Endodermal cell (in vitro differentiated cells): ENCODE results near the gene EXOSC9. TPM values are rescaled to one million over a fixed set of nuclear protein-coding genes. Genes with fewer than 3 reads are reported as not detected.

ENCODE experiments used
- DNase-seq: peaks from one replicate; pipeline ENCODE4 v3.0.0-alpha.2; 2017
- H3K27ac ChIP-seq: 2 replicates; pipeline ENCODE4 v1.5.1; 2013; ENCODE audit warnings: mild to moderate bottlenecking, low read depth, low read length, moderate library complexity
- H3K27me3 ChIP-seq: 2 replicates; pipeline ENCODE4 v1.6.1; 2013; ENCODE audit warnings: mild to moderate bottlenecking, low read length, moderate library complexity; ENCODE audit not compliant: insufficient read depth, control insufficient read depth, poor library complexity, severe bottlenecking
- H3K36me3 ChIP-seq: 2 replicates; pipeline ENCODE4 v1.7.0; 2013; ENCODE audit warnings: mild to moderate bottlenecking, low read length, moderate library complexity; ENCODE audit not compliant: control insufficient read depth, insufficient read depth
- H3K4me1 ChIP-seq: one replicate; pipeline ENCODE4 v1.7.0; 2013; ENCODE audit warnings: low read length; ENCODE audit not compliant: control insufficient read depth, insufficient read depth
- H3K4me3 ChIP-seq: 2 replicates; pipeline ENCODE4 v1.5.1; 2013; ENCODE audit warnings: mild to moderate bottlenecking, low read length, moderate library complexity
- H3K9ac ChIP-seq: 2 replicates; pipeline ENCODE4 v1.6.1; 2013; ENCODE audit warnings: mild to moderate bottlenecking, low read length, moderate library complexity; ENCODE audit not compliant: poor library complexity, severe bottlenecking; ENCODE audit errors: extremely low read depth
- H3K9me3 ChIP-seq: 2 replicates; pipeline ENCODE4 v1.6.1; 2013; ENCODE audit warnings: mild to moderate bottlenecking, low read length, moderate library complexity; ENCODE audit not compliant: control insufficient read depth
- H3K27ac Mint-ChIP-seq: 2 replicates; pipeline ENCODE4 v1.8.0; 2020; ENCODE audit warnings: mixed read lengths
- H3K27me3 Mint-ChIP-seq: 2 replicates; pipeline ENCODE4 v1.8.0; 2021; ENCODE audit warnings: mild to moderate bottlenecking, mixed read lengths; ENCODE audit not compliant: insufficient read depth
- H3K36me3 Mint-ChIP-seq: 2 replicates; pipeline ENCODE4 v1.8.0; 2020; ENCODE audit warnings: low read depth, mixed read lengths
- H3K4me1 Mint-ChIP-seq: 2 replicates; pipeline ENCODE4 v1.8.0; 2020; ENCODE audit warnings: mixed read lengths
- H3K4me3 Mint-ChIP-seq: 2 replicates; pipeline ENCODE4 v1.8.0; 2020; ENCODE audit warnings: mild to moderate bottlenecking, moderate library complexity, mixed read lengths
- H3K9me3 Mint-ChIP-seq: 2 replicates; pipeline ENCODE4 v1.8.0; 2020; ENCODE audit warnings: mild to moderate bottlenecking, mixed read lengths
- CTCF ChIP-seq: fragments of 200-600 bp; sonication (generic); conservative IDR thresholded peaks from 2 replicates; pipeline ENCODE4 v1.5.0; 2021; ENCODE audit warnings: antibody characterized with exemption, mild to moderate bottlenecking
- WGBS, 2 experiments: methylation state at CpG; one replicate each; pipeline versions ENCODE4 v1.1.5 to v1.1.7; 2013; ENCODE audit warnings: missing lambda C conversion rate in 2 of 2, mixed read lengths in 1 of 2; ENCODE audit not compliant: insufficient coverage in 1 of 2, insufficient read length in 1 of 2; 5-methylcytosine and 5-hydroxymethylcytosine counted together
- total RNA-seq, 2 donors: library from RNA; stranded (reverse); fragmentation: NEBNext Ultra II Directional in 1 of 2; extraction: Animal tissue kit (Norgen Biotek cat#: 25700) in 1 of 2; gene quantifications; 2 replicates in 1 of 2; 3 replicates in 1 of 2; pipeline ENCODE4 v1.2.1, GENCODE V29; 2021

Gene EXOSC9
- total RNA-seq, 2 donors from 2014 or later = 47.9 to 69.0 TPM

GRCh38 chr4:121829511-121829910 lies 28.4 kb downstream of the EXOSC9 start:
- peaks cover 20% of the 10 kb centered on the region for H3K36me3 Mint-ChIP-seq
- WGBS, 2 experiments = 85 to 100% methylated on average over 4 to 5 of the region's 5 CpGs

GRCh38 chr4:121838136-121838535 lies 37.0 kb downstream of the EXOSC9 start:
- H3K4me1 ChIP-seq = no peaks in the 10 kb centered on the region
- H3K9me3 ChIP-seq = no peaks in the 10 kb centered on the region
- no peak for TF ChIP-seq CTCF
- peaks cover 19% of the 10 kb centered on the region for H3K36me3 ChIP-seq
- Mint-ChIP-seq H3K4me1 (no peaks in the 10 kb centered on the region), H3K9me3 (no peaks in the 10 kb centered on the region), H3K36me3 (peaks cover 25% of the 10 kb centered on the region), H3K27ac (no peak overlapping the region), H3K4me3 (no peak overlapping the region), H3K27me3 (no peaks in the 10 kb centered on the region)
- no peak for DNase-seq
- H3K4me3 ChIP-seq = no peak overlapping the region
- H3K27ac ChIP-seq = no peak overlapping the region
- no peaks in the 10 kb centered on the region for H3K27me3 ChIP-seq
- no peak overlapping the region for H3K9ac ChIP-seq

More at GRCh38 chr4:121829511-121829910, 28.4 kb downstream of the EXOSC9 start:
- Mint-ChIP-seq H3K27me3 (no peaks in the 10 kb centered on the region), H3K4me1 (no peaks in the 10 kb centered on the region), H3K4me3 (no peak overlapping the region), H3K27ac (no peak overlapping the region), H3K9me3 (no peaks in the 10 kb centered on the region)
- peaks cover 23% of the 10 kb centered on the region for H3K36me3 ChIP-seq
- H3K4me3 ChIP-seq = no peak overlapping the region
- no peaks in the 10 kb centered on the region for H3K4me1 ChIP-seq
- H3K9ac ChIP-seq = no peak overlapping the region
- no peaks in the 10 kb centered on the region for H3K9me3 ChIP-seq
- H3K27ac ChIP-seq = no peak overlapping the region
- no peaks in the 10 kb centered on the region for H3K27me3 ChIP-seq
- no peak for DNase-seq
- no peak for TF ChIP-seq CTCF

GRCh38 chr4:121842862-121843261 lies 41.7 kb downstream of the EXOSC9 start:
- Histone ChIP-seq H3K9ac (no peak overlapping the region), H3K9me3 (no peaks in the 10 kb centered on the region), H3K27ac (no peak overlapping the region), H3K4me1 (no peaks in the 10 kb centered on the region), H3K36me3 (peaks cover 41% of the 10 kb centered on the region), H3K27me3 (no peaks in the 10 kb centered on the region), H3K4me3 (no peak overlapping the region)
- Mint-ChIP-seq H3K9me3 (no peaks in the 10 kb centered on the region), H3K4me3 (no peak overlapping the region), H3K4me1 (no peaks in the 10 kb centered on the region), H3K36me3 (peaks cover 17% of the 10 kb centered on the region), H3K27me3 (no peaks in the 10 kb centered on the region), H3K27ac (no peak overlapping the region)
- TF ChIP-seq CTCF = no peak
- DNase-seq = no peak
- WGBS, 2 experiments = 91 to 96% methylated on average over 3 to 4 of the region's 4 CpGs
